DMS53 treated with DMSO at 0.1 percent for 48 hours (cell line): ENCODE measurements around the gene IFT80.

Experiments
- DNase-seq: peaks from one replicate; lab custom pipeline; 2025; ENCODE audit not compliant: unreplicated experiment; lab: John Stamatoyannopoulos, UW

Gene IFT80

GRCh38 chr3:160213191-160213590 lies 185.8 kb downstream of the IFT80 start:
- no peak for DNase-seq

- no peak for DNase-seq
These were observed 188.2 kb downstream of the IFT80 start for GRCh38 chr3:160210799-160211221.

GRCh38 chr3:160210341-160210740 lies 188.7 kb downstream of the IFT80 start:
- no peak for DNase-seq
